T follicular helper cell (primary cell): Measurements from ENCODE around the gene OSBPL6.
"Not testable (repeated sequence)": the region's sequence is repeated elsewhere in the genome, so short reads cannot be mapped to it uniquely, and the experiment has no call there.

Experiments used
- DNase-seq: peaks from one replicate; pipeline ENCODE4 v3.0.0-alpha.2; 2020; ENCODE audit warnings: low read depth
- total RNA-seq, 2 experiments: gene quantifications; one replicate each; lab custom pipeline; 2026; lab: John Stamatoyannopoulos, UW

OSBPL6 gene
- 2.5 to 5.9 reads per million in 2 experiments for total RNA-seq

DNA sequence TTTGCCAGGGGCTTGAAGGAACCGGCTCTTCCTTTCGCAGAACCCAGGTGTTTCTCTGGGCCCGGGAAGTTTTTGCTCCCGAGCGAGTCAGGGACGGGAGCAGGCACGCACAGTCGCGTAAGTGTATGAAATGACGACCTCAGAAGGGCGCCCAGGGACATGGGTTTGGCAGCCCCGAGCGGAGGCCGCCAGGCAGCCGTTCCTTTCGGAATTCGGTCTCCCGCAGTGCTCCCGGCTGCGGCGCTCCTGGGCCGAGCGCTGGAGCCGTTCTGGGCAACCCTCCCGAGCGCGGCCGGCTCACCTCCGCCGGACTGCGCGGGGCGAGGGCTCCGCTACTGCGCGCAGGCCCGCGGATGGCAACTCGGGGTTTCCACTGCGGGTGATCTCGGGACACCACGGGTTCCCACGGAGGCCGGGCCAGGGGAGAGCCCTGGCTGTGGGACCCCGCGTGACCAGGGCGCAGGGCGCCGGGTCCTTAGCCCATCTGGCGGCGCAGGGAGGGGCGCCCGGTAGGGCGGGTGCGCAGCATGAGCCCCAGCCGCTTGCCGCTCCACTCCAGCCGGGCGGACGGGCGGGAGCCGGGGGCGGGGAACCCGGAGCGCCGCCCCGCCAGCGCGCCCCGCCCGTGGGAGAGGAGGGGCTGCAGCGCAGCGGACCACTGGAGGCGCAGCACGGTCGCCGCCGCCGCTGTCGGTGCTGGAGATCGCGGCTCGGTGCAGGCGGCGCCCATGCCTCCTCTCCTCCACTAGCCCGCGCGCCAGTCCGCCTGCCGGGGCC is at the start of gene OSBPL6:
Gene OSBPL6 (plus strand): TSS at position 690 of the 777 bp plus-strand sequence. CDS start 111,673 bp downstream, outside the sequence.
- peak; percentile 42 for DNase-seq

DNA sequence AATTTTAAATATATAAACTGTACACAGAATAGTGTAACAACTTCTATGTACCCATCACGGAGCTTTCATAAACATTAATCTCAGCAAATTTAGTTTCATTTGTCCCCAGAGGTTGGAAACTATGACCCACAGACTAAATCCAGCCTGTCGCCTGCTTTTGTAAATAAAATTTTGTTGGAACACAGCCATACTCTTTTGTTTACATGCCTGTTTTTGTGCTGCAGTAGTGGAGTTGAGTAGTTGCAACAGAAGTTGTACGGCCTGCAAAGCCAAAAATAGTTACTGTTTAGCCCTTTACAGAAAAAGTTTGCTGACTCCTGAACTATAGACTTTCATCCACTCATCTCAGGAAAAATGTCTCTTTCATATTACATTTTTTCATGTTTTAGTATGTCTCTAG is 42.3 kb upstream of the OSBPL6 start:
- no peak for DNase-seq

DNA sequence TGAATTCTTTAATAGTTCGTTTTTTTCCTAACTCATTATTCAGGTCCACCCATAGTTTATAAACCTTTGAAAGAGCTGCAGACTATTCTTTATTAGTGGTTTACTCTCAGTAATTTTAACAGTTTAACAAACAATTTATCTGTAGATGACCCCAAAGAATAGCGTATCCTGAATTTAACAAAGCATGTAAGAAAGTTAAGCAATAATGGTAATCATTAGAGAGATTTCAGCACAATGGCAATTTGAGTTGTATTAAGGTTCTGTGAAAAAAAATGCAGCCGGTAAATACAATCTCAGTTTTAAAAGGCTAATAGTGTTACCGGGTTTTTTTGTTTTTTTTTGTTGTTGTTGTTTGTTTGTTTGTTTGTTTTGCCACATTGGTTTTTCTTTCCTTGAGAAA is 41.8 kb upstream of the OSBPL6 start:
- no peak for DNase-seq

DNA sequence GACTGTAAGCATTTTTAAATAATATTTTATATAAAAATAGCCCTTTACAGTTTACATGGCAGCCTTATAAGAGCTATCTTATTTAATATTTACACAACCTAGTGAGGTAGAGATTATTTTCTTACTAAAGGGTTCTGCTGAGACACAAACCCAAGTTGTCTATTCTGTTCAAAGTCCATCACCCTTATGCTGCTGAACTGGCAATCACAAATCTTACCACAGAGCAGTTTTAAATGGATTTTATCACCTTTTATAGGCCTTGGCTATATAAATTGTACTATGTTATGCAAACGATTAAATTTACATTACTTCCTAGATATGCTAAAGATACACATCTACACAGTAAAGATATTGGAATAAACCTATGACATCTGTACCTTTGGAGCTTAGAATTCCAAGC is 41.3 kb upstream of the OSBPL6 start:
- no peak for DNase-seq

DNA sequence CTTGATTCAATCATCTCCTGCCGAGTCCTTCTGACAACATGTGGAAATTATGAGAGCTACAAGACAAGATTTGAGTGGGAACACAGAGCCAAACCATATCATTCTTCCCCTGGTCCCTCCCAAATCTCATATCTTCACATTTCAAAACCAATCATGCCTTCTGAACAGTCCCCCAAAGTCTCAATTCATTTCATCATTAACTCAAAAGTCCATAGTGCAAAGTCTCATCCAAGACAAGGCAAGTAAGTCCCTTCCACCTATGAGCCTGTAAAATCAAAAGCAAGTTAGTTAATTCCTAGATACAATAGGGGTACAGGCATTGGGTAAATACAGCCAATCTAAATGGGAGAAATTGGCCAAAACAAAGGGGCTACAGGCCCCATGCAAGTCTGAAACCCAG is 40.4 kb upstream of the OSBPL6 start:
- not testable (repeated sequence) for DNase-seq

DNA sequence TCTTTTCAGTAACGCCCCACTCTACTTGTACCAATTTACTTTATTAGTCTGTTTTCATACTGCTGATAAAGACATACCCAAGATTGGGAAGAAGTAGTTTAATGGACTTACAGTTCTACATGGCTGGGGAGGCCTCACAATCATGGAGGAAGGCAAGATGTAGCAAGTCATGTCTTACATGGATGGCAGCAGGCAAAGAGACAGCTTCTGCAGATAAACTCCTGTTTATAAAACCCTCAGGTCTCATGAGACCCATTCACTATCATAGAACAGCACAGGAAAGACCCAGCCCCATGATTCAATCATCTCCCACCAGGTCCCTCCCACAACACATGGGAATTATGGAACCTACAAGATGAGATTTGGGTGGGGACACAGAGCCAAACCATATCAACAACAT is 38.8 kb upstream of the OSBPL6 start:
- DNase-seq, result no peak

DNA sequence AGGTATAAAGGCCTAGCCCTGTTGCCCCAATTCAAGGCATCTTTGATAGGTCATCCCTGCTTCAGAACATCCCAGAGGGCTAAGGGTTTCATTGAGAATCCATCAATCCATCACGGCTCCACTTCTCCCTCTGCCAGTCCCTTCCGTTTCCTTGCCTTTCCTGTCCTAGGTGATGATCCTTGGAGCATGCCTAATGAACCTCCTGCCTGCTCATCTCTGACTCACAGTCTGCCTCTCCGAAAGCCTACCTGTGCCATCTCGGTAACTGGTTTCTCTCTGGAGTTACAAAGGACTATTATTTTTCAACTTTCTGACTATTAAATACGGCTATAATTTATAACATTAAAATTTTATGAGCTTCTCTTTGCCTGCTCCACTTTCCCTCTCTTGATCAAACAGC is 36.7 kb upstream of the OSBPL6 start:
- no peak for DNase-seq

DNA sequence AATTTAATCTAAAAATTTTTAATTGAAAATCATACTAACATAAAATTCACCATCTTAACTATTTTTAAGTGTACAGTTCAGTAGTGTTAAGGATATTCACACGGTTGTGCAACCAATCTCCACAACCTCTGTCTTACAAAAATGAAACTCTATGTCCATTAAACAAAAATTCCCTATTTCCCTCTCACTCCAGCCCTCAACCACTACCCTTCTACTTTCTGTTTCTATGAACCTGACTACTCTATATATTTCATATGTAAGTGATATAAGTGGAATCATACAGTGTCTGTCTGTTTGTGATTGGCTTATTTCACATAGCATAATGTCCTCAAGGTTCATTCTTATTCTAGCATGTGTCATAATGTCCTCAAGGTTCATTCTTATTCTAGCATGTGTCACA is 34.3 kb upstream of the OSBPL6 start:
- DNase-seq, result no peak

DNA sequence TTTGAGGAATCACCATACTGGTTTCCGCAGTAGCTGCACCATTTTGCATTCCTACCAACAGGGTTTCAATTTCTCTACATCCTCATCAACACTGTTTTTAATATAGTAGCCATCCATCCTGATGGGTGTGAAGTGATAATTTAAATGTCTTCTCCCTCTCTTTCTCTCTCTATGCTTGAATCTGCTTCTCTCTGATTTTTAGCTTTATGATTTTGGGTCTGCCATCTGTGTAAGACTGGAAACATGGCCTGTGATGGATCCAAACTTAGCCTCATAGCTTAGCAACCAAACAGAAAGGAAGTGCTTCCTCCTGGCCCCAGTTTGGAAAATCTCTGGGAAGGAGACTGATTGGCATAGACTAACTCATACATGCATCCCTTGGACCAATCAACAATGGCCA is 33.7 kb upstream of the OSBPL6 start:
- DNase-seq, result no peak

DNA sequence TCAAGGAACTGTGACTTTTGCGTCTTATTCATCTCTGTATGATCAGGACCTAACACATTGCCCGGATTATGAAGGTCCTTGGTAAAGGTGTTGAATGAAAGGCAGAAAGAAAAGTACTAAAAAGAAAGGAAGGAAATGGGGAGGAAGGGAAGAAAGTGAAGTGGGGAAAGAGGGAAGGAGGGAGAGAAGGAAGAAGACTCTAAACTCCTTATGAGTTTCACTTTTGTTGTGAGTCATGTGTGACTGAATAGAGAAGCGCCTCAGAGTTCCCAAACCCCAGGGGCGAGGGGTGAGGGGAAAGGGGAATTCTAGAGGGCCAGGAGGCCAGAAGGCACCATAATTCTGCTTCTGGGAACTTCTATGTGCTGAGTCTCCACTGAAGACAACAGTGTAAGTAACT is 30.9 kb upstream of the OSBPL6 start:
- DNase-seq, result no peak

DNA sequence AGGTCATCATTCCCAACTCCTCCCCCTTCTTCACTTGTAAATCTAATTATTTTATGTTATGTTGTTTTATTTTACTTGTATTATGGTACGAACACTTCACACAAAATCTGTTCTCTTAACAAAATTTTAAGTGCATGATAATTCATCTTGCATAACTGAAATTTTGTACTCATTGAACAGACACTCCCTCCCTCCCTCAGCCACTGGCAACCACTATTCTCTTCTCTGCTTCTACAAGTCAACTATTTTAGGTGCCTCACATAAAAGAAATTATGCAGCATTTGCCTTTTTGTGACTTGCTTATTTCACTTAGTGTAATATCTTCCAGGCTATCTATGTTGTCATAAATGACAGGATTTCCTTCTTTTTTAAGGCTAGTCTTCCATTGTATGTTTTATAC is 30.4 kb upstream of the OSBPL6 start:
- DNase-seq, result no peak

DNA sequence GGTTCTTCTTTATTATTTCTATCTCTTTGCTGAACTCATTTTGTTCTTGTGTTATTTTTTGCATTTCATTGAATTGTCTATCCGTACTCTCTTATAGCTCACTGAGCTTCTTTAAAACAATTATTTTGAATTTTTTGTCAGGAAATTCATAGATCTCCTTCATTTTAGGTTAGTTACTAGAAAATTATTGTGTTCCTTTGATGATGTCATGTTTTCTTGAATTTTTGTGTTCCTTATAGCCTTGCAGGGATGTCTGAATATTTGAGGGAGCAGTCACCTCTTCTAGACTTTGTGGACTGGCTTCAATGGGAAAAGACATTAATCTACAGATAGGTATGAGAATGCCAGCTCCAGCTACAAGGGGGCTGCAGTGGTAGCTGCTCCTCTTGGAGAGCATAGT is 20.7 kb upstream of the OSBPL6 start:
- DNase-seq, result no peak

DNA sequence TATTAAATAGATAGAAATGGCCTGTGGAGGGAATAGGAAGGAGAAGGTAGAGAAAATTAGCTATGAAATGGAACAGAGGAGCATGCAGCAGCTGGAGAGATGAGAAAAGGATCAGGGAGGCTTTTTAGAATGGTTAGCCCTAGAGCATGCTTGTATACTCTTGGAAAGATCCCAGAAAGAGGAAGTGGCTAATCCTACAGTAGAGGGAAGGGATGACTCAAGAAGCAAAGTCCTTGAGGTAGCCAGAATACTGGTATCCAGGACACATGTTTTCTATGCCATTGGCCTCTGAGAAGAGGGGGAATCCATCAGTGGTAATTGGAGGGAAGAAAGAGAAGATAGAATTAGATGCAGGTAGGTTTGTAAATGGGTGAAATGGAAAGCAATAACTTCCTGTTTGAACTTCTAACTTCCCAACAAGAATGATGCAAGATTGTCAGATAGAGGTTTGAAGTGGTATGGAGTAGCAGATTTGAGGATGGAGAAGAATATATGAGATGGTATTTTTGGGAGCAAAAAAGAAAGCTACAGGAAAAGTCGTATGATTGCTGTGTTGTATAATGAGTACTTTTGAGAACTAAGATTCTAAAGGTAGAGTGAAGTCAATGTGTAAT is 17.1 kb upstream of the OSBPL6 start:
- no peak for DNase-seq

DNA sequence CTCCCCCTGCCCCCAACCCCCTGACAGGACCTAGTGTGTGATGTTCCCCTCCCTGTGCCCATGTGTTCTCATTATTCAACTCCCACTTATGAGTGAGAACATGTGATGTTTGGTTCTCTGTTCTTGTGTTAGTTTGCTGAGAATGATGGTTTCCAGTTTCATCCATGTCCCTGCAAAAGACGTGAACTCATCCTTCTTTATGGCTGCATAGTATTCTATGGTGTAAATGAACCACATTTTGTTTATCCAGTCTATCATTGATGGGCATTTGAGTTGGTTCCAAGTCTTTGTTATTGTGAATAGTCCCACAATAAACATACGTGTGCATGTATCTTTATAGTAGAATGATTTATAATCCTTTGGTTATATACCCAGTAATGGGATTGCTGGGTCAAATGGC is 13.7 kb upstream of the OSBPL6 start:
- not testable (repeated sequence) for DNase-seq

DNA sequence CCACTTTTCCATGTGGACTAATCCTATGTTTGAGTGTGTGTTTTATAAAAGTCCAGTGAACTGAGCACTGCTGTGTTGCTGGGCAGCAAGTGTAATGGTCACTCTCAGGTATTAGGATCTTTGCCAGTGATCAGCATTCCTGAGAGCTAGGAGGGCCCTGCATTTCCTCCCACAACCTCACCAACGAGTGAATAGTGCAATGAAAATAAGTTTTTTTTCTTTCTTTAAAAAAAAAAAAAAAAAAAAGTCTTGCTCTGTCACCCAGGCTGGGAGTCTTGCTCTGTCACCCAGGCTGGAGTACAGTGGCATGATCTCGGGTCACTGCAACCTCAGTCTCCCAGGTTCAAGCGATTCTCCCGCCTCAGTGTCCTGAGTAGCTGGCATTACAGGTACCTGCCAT is 6.5 kb upstream of the OSBPL6 start:
- DNase-seq, result no peak

DNA sequence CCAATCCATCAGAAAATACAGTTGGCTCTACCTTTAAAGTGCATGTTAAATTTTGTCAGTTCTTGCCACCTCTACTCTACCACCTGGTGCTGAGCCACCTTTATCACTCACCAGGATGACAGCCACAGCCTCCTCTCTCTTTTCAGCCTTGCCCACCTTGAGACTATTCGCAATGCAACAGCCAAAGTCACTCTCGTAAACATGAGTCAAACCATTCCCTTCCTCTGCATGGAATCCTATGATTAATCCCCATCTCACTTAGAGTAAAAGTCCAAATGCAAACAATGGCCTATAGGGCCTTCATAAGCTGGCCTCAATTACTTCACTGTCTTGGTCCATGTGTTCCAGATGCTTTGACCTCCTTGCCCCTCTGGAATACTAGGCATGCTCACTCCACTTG is 5.8 kb upstream of the OSBPL6 start:
- DNase-seq, result no peak

DNA sequence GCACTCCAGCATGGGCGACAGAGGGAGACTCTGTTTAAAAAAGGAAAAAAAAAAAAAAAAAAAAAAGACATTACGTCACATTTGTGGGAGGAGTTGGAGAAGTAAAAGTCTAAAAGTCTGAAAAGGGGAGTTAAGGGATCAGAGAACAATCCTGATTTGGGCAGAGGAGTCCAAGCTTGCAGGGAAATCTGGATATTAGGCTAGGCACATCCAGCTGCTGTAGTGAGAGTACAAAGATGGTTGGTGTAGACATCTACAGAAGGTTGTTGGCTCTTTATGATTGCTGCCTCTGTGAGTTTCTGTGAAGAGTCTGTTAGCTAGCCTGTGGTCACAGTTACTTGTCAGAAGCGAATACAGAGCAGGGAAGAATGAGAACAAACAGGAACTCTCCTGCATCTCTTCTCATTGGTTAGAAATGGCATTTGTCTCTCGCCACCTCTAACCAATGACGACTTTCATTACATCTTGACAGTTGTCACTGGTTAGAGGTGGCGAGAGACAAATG is 3.3 kb upstream of the OSBPL6 start:
- DNase-seq, result no peak

DNA sequence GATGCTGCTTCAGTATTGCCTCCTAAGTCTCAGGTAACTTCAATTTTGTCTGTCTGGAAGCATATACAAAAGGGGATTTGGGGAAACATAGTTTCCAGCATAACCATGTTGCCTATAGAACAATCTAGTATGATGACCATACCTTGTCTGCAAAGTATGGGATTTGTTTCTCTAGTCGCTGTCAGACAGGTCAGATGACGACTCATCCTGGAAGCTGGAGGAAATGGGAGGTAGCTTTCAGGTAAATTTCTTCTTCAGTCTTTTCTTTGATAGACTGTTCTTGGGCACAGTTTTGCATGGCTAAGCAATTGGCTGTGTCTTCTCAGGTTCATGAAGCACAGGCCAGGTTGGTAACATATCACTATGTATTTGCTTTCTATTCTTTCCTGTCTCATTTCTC is 2.8 kb upstream of the OSBPL6 start:
- DNase-seq, result no peak

DNA sequence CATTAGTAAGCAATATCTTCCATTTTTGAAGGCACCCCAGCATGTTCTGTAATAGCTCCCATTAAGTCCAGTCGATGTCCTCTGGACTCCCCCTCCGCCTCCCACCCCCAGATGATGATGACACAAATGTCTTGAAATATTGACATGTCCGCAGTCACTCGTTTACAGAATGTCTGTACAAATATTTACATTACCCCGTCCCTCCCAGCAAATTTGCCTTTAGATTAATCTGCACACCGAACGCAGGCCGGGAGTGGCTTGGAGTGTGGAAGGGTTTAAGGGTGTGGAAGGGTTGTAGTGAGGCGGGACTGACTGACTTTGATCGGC is 853 bp upstream of the OSBPL6 start:
- no peak for DNase-seq

DNA sequence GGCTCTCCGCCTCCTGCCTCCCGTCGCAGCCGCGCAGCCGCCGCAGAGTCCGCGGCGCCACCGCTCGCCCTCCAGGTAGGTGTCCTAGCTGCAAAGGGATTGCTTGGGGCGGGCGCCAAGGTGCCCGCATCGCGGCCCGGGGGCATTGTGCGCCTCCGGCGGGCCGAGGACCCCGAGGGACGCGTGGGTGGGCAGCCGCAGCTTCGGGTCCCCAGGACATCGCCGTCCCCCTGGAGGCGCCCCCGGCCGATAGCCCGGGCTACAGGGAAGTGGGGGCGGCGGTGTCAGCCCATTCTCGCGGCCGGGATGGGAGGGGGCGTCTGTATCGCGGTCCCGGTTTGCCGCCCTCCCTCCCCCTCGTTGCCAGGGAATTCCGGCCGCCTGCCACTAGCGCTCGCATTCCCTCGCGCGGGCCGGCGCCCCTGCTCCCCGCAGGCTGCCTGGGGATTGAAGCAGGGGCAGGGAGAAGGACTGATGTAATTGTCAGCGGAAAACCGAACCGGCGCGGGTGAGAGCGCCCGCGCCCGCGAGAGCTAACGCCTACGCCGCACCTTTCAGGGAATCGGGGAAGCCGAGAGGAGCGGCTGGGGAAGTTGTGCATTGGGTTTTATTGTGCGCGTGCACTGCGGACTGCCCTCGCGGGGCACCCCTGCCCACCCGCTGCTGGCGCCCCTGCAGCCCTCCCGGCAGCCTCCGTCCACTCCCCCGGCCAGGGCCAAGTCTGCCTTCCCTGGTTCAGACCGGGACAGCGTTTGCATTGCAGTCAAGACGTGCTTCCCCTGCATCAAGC is 483 bp downstream of the OSBPL6 start:
- DNase-seq, result no peak

DNA sequence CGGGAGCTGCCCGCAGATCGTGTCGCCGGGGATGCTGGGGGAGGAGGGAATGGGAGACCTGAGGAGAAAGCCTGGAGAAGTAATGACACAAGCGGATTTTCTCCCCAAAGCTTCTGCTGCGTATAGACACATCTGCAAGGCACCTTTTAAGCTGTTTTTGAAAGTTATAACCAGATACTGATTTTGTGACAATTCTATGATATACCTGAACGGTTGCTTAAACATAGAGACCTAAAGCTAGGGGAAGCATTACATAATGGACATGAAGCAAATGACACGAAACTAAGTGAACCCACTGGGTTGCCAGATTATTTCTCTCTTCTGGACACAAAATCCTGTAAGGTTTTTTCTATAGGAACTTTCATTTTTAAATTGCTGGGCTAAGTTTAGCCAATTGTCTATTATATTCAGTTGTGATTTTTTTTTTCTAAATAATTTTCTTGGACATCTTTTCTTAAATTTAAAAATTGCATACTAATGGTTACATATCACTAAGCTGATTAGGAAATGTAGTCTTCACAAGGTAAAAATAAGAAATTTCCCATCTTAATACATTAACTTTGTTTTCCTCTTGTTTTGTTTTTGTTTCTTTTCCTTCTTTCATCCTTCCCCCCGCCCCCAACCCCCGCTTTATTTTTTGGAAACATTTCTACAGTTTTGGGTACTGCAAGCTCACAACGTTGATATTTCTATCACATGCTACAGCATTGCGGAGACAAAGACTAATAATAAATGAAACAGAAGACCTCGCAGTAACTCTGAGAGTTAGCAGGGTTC is 1.3 kb downstream of the OSBPL6 start:
- no peak for DNase-seq

DNA sequence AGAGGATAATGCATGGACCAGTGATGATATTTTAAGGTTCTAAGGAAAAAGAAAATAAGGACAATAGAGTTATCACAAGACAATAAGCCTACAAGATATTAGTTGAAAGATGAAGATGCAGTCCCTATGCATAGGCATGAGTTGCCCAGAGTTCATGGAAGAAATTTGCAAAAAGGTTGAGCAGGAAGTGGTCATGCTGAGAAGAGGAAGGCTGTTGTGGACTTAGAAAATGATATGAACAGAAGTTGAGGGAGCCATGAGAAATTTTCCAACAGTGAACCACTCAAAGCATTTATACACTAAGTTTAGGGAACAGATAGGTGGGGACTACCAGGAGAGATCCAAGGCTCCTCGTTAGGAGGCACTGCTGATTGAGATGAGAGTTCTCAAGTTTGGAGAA is 3.5 kb downstream of the OSBPL6 start:
- no peak for DNase-seq
